ENCODE measurements around the gene PTPDC1.

Gene PTPDC1, protein sequence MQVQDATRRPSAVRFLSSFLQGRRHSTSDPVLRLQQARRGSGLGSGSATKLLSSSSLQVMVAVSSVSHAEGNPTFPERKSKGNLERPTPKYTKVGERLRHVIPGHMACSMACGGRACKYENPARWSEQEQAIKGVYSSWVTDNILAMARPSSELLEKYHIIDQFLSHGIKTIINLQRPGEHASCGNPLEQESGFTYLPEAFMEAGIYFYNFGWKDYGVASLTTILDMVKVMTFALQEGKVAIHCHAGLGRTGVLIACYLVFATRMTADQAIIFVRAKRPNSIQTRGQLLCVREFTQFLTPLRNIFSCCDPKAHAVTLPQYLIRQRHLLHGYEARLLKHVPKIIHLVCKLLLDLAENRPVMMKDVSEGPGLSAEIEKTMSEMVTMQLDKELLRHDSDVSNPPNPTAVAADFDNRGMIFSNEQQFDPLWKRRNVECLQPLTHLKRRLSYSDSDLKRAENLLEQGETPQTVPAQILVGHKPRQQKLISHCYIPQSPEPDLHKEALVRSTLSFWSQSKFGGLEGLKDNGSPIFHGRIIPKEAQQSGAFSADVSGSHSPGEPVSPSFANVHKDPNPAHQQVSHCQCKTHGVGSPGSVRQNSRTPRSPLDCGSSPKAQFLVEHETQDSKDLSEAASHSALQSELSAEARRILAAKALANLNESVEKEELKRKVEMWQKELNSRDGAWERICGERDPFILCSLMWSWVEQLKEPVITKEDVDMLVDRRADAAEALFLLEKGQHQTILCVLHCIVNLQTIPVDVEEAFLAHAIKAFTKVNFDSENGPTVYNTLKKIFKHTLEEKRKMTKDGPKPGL

GRCh38 chr9:94084314-94084713, at the start of gene PTPDC1:
Gene PTPDC1 (plus strand): TSS chr9:94084464. CDS start chr9:94084531, 67 bp downstream.
- no peak for DNase-seq (ENCODE audit: insufficient read length, low spot score)

GRCh38 chr9:94034511-94034910, 49.8 kb upstream of the PTPDC1 start:
- DNase-seq (ENCODE audit: insufficient read length, low spot score) (no peak), FAIRE-seq (no peak)

More at GRCh38 chr9:94084314-94084713, at the start of gene PTPDC1:
- no peak for FAIRE-seq

- no peak for FAIRE-seq
Observed at GRCh38 chr9:94039786-94040185, 44.5 kb upstream of the PTPDC1 start.

GRCh38 chr9:94042516-94043360, 41.5 kb upstream of the PTPDC1 start:
- FAIRE-seq (no peak), DNase-seq (ENCODE audit: insufficient read length, low spot score) (no peak)

More at GRCh38 chr9:94039786-94040185, 44.5 kb upstream of the PTPDC1 start:
- no peak for DNase-seq (ENCODE audit: insufficient read length, low spot score)

GRCh38 chr9:94054716-94055115, 29.5 kb upstream of the PTPDC1 start:
- FAIRE-seq (no peak), DNase-seq (ENCODE audit: insufficient read length, low spot score) (no peak)

DNA sequence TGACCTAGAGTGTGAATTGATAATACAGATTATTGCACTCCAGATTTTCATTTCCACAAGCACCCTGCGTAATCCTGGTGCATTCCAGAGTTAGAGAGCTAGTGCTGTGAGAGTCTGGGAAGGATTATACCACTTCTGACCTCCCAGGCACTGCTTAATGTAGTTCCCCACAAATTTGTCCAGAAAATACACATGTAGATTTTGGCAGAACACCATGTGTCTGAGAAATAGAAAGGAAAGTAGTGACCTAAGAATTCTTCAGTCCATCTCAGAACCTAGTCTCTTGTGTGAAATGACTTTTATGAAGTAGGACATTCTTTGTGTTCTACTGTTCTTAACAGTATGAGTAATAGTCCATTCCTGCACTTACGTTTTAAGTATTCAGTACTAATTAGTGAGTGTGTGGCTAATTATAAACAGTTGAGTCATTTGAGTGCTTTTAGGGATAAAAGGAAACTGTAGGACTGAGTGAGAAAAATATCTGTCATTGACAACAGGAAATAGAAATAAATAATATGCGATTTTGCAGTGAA, 27.8 kb upstream of the PTPDC1 start:
- FAIRE-seq (no peak), DNase-seq (ENCODE audit: insufficient read length, low spot score) (no peak)

- no peak for FAIRE-seq
- DNase-seq (ENCODE audit: insufficient read length, low spot score), result no peak
Observed at GRCh38 chr9:94057918-94058317, 26.3 kb upstream of the PTPDC1 start.

DNA sequence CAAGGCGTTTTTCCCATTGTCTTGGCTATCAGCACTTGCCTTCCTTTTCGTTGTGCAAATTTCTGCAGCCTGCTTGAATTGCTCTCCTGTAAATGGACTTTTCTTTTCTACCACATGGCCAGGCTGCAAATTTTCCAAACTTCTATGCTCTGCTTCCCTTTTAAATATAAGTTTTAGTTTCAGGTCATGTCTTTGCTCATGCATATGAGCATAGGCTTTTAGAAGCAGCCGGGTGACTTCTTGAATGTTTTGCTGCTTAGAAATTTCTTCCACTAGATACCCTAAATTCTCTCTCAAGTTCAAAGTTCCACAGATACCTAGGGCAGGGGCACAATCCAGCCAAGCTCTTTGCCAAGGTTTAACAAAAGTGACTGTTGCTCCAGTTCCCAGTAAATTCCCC, 22.4 kb upstream of the PTPDC1 start:
- FAIRE-seq (no peak), DNase-seq (ENCODE audit: insufficient read length, low spot score) (no peak)

DNA sequence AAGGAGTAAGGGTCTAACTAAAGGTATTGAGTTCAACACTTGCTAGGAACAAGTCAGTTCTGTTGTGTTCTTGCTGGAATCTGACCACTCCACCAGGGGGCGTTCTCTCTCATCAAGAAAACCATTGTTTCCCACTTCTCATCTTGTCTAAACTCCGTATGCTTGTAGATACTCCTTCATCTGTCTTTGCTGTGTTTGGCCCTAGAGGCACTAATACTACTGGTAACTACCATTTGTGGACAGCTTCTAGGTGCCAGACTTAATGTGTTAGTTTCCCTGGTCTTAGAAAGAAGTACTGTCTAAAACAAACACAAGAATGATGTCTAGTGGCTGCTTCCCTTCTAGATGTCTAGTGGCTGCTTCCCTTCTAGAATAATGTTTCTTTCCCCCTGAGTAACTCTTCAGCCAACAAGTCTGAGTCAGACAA, 18.7 kb upstream of the PTPDC1 start:
- FAIRE-seq, result peak; percentile 92

GRCh38 chr9:94068257-94068656, 16.0 kb upstream of the PTPDC1 start:
- DNase-seq (ENCODE audit: insufficient read length, low spot score) (no peak), FAIRE-seq (no peak)

More for the DNA sequence above, 18.7 kb upstream of the PTPDC1 start:
- peak; percentile 26 for DNase-seq (ENCODE audit: insufficient read length, low spot score)

DNA sequence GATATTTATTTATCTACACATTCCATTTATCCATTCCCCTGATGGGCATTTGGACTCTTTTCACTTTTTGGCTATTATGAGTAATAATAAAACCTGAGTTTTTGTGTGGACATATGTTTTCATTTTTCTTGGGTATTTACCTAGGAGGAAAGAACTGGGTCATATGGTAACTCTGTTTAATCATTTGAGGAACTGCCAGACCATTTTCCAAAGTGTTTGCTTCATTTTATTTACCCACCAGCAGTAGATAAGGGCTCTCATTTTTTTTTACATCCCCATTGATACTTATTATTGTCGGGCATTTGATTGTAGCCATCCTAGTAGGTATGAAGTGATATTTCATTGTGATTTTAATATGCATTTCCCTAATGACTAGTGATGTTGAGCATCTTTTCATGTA, 7.7 kb upstream of the PTPDC1 start:
- no peak for FAIRE-seq

GRCh38 chr9:94078086-94078485, 6.2 kb upstream of the PTPDC1 start:
- no peak for DNase-seq (ENCODE audit: insufficient read length, low spot score)
- FAIRE-seq, result no peak

More for the DNA sequence above, 7.7 kb upstream of the PTPDC1 start:
- no peak for DNase-seq (ENCODE audit: insufficient read length, low spot score)

DNA sequence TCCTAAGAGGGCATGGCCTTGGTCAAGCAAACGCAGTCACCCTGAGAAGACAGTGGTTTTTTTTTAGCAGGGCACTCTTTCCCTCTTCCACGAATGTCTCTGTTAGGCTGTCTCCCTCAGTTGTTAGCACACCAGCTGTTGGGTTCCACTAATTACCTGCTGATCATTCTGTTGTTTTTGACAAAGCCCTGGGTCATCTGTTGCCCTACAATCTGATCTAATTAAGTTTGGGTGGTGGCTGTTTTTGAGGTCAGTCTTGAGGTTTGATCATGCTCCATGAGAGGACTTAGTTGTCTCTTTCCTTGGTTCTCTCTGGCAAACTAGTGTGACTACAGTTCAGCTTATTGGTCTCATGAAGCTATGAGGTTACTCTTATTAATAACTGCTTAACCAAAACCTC, 5.0 kb upstream of the PTPDC1 start:
- FAIRE-seq (no peak), DNase-seq (ENCODE audit: insufficient read length, low spot score) (no peak)

GRCh38 chr9:94080249-94080648, 4.0 kb upstream of the PTPDC1 start:
- FAIRE-seq, result no peak
- no peak for DNase-seq (ENCODE audit: insufficient read length, low spot score)

- DNase-seq (ENCODE audit: insufficient read length, low spot score) (no peak), FAIRE-seq (no peak)
Observed at GRCh38 chr9:94081435-94081834, 2.8 kb upstream of the PTPDC1 start.

GRCh38 chr9:94081864-94082463, 2.3 kb upstream of the PTPDC1 start:
- FAIRE-seq (no peak), DNase-seq (ENCODE audit: insufficient read length, low spot score) (no peak)

GRCh38 chr9:94082553-94082952, 1.7 kb upstream of the PTPDC1 start:
- no peak for DNase-seq (ENCODE audit: insufficient read length, low spot score)
- FAIRE-seq, result no peak

GRCh38 chr9:94082956-94083355, 1.3 kb upstream of the PTPDC1 start:
- DNase-seq (ENCODE audit: insufficient read length, low spot score) (no peak), FAIRE-seq (no peak)

- FAIRE-seq, result no peak
Observed at GRCh38 chr9:94083384-94083783, 880 bp upstream of the PTPDC1 start.

GRCh38 chr9:94085062-94085639, 887 bp downstream of the PTPDC1 start:
- DNase-seq (ENCODE audit: insufficient read length, low spot score), result no peak
- FAIRE-seq, result no peak

More at GRCh38 chr9:94083384-94083783, 880 bp upstream of the PTPDC1 start:
- no peak for DNase-seq (ENCODE audit: insufficient read length, low spot score)

Measured in GM19239 (cell line).